ENCODE data around the gene PIP5KL1.

DNA sequence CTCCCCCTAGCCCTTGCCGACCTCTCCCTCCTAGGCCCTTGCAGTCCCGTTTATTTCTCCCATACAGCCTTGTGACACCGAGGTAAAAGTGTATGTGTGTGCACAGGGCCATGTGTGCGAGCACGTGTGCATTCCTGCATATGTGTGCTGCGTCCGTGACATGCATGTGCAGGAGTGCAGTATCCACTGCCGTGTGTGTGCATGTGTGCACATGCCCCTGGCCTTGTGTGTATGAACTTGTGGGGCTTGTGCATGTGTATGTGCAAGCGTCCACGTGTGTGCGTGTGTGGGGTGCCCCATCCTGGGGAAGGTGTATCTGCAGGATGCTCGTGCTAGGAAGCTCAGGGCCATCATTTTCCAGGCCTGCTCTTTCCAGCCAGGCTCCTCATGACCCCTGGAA, 59.7 kb downstream of the PIP5KL1 start:
- TF ChIP-seq, protein P1, sequence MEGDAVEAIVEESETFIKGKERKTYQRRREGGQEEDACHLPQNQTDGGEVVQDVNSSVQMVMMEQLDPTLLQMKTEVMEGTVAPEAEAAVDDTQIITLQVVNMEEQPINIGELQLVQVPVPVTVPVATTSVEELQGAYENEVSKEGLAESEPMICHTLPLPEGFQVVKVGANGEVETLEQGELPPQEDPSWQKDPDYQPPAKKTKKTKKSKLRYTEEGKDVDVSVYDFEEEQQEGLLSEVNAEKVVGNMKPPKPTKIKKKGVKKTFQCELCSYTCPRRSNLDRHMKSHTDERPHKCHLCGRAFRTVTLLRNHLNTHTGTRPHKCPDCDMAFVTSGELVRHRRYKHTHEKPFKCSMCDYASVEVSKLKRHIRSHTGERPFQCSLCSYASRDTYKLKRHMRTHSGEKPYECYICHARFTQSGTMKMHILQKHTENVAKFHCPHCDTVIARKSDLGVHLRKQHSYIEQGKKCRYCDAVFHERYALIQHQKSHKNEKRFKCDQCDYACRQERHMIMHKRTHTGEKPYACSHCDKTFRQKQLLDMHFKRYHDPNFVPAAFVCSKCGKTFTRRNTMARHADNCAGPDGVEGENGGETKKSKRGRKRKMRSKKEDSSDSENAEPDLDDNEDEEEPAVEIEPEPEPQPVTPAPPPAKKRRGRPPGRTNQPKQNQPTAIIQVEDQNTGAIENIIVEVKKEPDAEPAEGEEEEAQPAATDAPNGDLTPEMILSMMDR (conservative IDR thresholded peaks at IDR 0.05; ENCODE audit: low read depth, low read length): no peak
- no peak for TF ChIP-seq EZH2 (IDR thresholded peaks at IDR 0.05; ENCODE audit: low read length, unreplicated experiment)
